HepG2 (cell line): ENCODE measurements around the gene GPR156. TPM values are rescaled to one million over a fixed set of nuclear protein-coding genes. Genes with fewer than 3 reads are reported as not detected.

Experiments
- ATAC-seq: fragments of 200-7000 bp; cut with Tn5 transposase; 3 replicates; pipeline ENCODE4 v1.9.1; 2020; ENCODE audit warnings: mild to moderate bottlenecking, moderate library complexity
- BruUV-seq: library from RNA; stranded (reverse); fragments of 400-500 nt; replicated peaks from 2 replicates; lab custom pipeline; 2021; lab: Mats Ljungman, UMichigan
- CTCF ChIA-PET: fragments of 300-600 bp; formaldehyde crosslinking; extraction: SDS; loops from one replicate; lab custom pipeline; 2021; ENCODE audit warnings: low total read pairs, inconsistent platforms, low intra/inter-chr PET ratio; lab: Yijun Ruan, JAX
- POLR2A ChIA-PET: fragments of 350-600 bp; sonication (Branson Sonifier 250); formaldehyde crosslinking; loops from one replicate; lab custom pipeline; 2020; ENCODE audit warnings: antibody characterized with exemption, inconsistent platforms; lab: Yijun Ruan, JAX
- DNase-seq: peaks from one replicate; pipeline ENCODE4 v3.0.0-alpha.2; 2015; ENCODE audit warnings: low spot score
- FAIRE-seq: peaks from 3 replicates; lab custom pipeline; 2011; peaks lifted over from hg19 to GRCh38; lab: Jason Lieb, UNC
- H2AFZ ChIP-seq: one replicate; pipeline ENCODE4 v1.6.1; 2011; ENCODE audit warnings: low read length, inconsistent platforms
- H3K27ac ChIP-seq: fragments of 300-600 bp; 3 replicates; pipeline ENCODE4 v1.8.0; 2011; ENCODE audit warnings: mixed run types, mild to moderate bottlenecking, mixed read lengths, low read length, inconsistent platforms; ENCODE audit not compliant: insufficient read depth; ENCODE audit errors: extremely low read length
- H3K27me3 ChIP-seq, 2 experiments: fragments of 200-600 bp in 1 of 2; 2 replicates in 1 of 2; 3 replicates in 1 of 2; pipeline versions ENCODE4 v1.6.0 to v1.8.0; 2011; ENCODE audit warnings: low read length in 2 of 2, mild to moderate bottlenecking in 2 of 2, moderate library complexity in 2 of 2, inconsistent platforms in 1 of 2; ENCODE audit not compliant: insufficient read depth in 2 of 2, control insufficient read depth in 1 of 2
- H3K36me3 ChIP-seq, 2 experiments: fragments of 200-600 bp in 1 of 2; replicated peaks in 1 of 2; 2 replicates in 1 of 2; 3 replicates in 1 of 2; pipeline versions ENCODE4 v1.5.1 to v1.8.0; 2011; ENCODE audit warnings: low read length in 2 of 2, inconsistent platforms in 1 of 2; ENCODE audit not compliant: insufficient read depth in 2 of 2, control insufficient read depth in 1 of 2
- H3K4me1 ChIP-seq: 2 replicates; pipeline ENCODE4 v1.5.1; 2012; ENCODE audit warnings: low read length, inconsistent platforms; ENCODE audit not compliant: insufficient read depth
- H3K4me2 ChIP-seq: 2 replicates; pipeline ENCODE4 v1.6.0; 2011; ENCODE audit warnings: low read depth, low read length, inconsistent platforms
- H3K4me3 ChIP-seq, 3 experiments: fragments of 200-600 bp in 1 of 3; sonication (generic), shearing (Covaris generic) in 1 of 3; replicated peaks in 1 of 3; 2 replicates each; pipeline ENCODE4 v1.5.1; 2011 to 2016; ENCODE audit warnings: low read length in 3 of 3, inconsistent platforms in 2 of 3, low read depth in 2 of 3, mild to moderate bottlenecking in 2 of 3, control low read depth in 1 of 3, mixed read lengths in 1 of 3; ENCODE audit not compliant: insufficient read depth in 1 of 3
- H3K79me2 ChIP-seq: one replicate; pipeline ENCODE4 v1.6.1; 2011; ENCODE audit warnings: low read length, inconsistent platforms; ENCODE audit not compliant: insufficient read depth
- H3K9ac ChIP-seq: 2 replicates; pipeline ENCODE4 v1.6.0; 2011; ENCODE audit warnings: mild to moderate bottlenecking, low read depth, low read length, inconsistent platforms; ENCODE audit not compliant: insufficient read depth
- H3K9me3 ChIP-seq: 2 replicates; pipeline ENCODE4 v1.5.1; 2012; ENCODE audit warnings: mild to moderate bottlenecking, low read length
- H4K20me1 ChIP-seq: 2 replicates; pipeline ENCODE4 v1.6.0; 2011; ENCODE audit warnings: inconsistent platforms, mild to moderate bottlenecking, low read length, moderate library complexity; ENCODE audit not compliant: insufficient read depth
- CTCF ChIP-seq: sonication (generic); formaldehyde crosslinking; IDR thresholded peaks from 2 replicates; pipeline ENCODE4 v1.5.0; 2020; ENCODE audit warnings: mild to moderate bottlenecking, missing genetic modification reagents, moderate library complexity
- HMGXB4 ChIP-seq, 2 experiments: sonication (generic) in 1 of 2; formaldehyde crosslinking in 1 of 2; IDR thresholded peaks; 2 replicates each; pipeline versions ENCODE4 v1.4.0 to v1.6.1; 2018 to 2020; ENCODE audit warnings: missing genetic modification reagents in 2 of 2, borderline replicate concordance in 1 of 2, low read depth in 1 of 2, mild to moderate bottlenecking in 1 of 2, missing biosample characterization in 1 of 2
- KAT2B ChIP-seq: fragments of 150-350 bp; IDR thresholded peaks from 2 replicates; pipeline ENCODE4 v1.6.1; 2014; ENCODE audit warnings: low read depth, low read length, borderline replicate concordance
- NR2F6 ChIP-seq, 2 experiments: IDR thresholded peaks; 2 replicates each; pipeline ENCODE4 v1.6.1; 2016; ENCODE audit warnings: antibody characterized with exemption in 1 of 2, mild to moderate bottlenecking in 1 of 2
- POGZ ChIP-seq: sonication (generic); formaldehyde crosslinking; IDR thresholded peaks from 2 replicates; pipeline ENCODE4 v1.4.0; 2020; ENCODE audit warnings: mild to moderate bottlenecking, missing genetic modification reagents
- STAG1 ChIP-seq: sonication (generic); formaldehyde crosslinking; IDR thresholded peaks from 2 replicates; pipeline ENCODE4 v1.4.0; 2020; ENCODE audit warnings: missing genetic modification reagents
- TARDBP ChIP-seq: sonication (generic); formaldehyde crosslinking; IDR thresholded peaks from 2 replicates; pipeline ENCODE4 v1.8.0; 2022; ENCODE audit warnings: mild to moderate bottlenecking, missing genetic modification reagents
- TBX2 ChIP-seq: sonication (generic); formaldehyde crosslinking; IDR thresholded peaks from 2 replicates; pipeline ENCODE4 v1.5.0; 2020; ENCODE audit warnings: missing genetic modification reagents, mild to moderate bottlenecking, borderline replicate concordance
- ZBTB1 ChIP-seq: sonication (generic); formaldehyde crosslinking; IDR thresholded peaks from 2 replicates; pipeline ENCODE4 v1.4.0; 2020; ENCODE audit warnings: missing genetic modification reagents, borderline replicate concordance
- ZBTB46 ChIP-seq: sonication (generic); formaldehyde crosslinking; IDR thresholded peaks from 2 replicates; pipeline ENCODE4 v1.4.0; 2020; ENCODE audit warnings: mild to moderate bottlenecking, missing genetic modification reagents, borderline replicate concordance
- ZNF260 ChIP-seq: sonication (generic); formaldehyde crosslinking; IDR thresholded peaks from 2 replicates; pipeline ENCODE4 v1.4.0; 2020; ENCODE audit warnings: missing genetic modification reagents, low read depth, mild to moderate bottlenecking, borderline replicate concordance
- ZNF775 ChIP-seq: sonication (generic); formaldehyde crosslinking; IDR thresholded peaks from 2 replicates; pipeline ENCODE4 v1.4.0; 2020; ENCODE audit warnings: missing genetic modification reagents, mild to moderate bottlenecking, moderate library complexity, borderline replicate concordance
- ZZZ3 ChIP-seq: sonication (generic); formaldehyde crosslinking; IDR thresholded peaks from 2 replicates; pipeline ENCODE4 v1.4.0; 2020; ENCODE audit warnings: missing genetic modification reagents, mild to moderate bottlenecking, borderline replicate concordance
- WGBS: methylation state at CpG from one replicate; pipeline ENCODE4 v1.1.6; 2017; ENCODE audit warnings: low lambda C conversion rate; 5-methylcytosine and 5-hydroxymethylcytosine counted together
- in situ Hi-C: cut with HindIII; loops from 2 replicates; pipeline ENCODE4 v1.10.0; 2017; ENCODE audit warnings: low pct_unique_long_range_greater_than_20kb; ENCODE audit not compliant: extremely low pct_ligation_motif_present
- intact Hi-C: fragments of 100-400 bp; cut with micrococcal nuclease; formaldehyde crosslinking; loops from one replicate; pipeline ENCODE4 v1.10.0; 2022; ENCODE audit not compliant: unreplicated experiment
- polyA plus RNA-seq, 8 experiments: library from polyadenylated mRNA; depleted of rRNA in 3 of 8; stranded (reverse) in 7 of 8; unstranded in 1 of 8; fragments of >200 nt; fragmentation: Illumina TruSeq in 4 of 8; extraction: Trizol in 4 of 8; gene quantifications; 2 replicates each; pipeline versions ENCODE4 v1.2.1 to v1.2.3, GENCODE V29; 2011 to 2016; ENCODE audit warnings: low read depth in 4 of 8, missing spikeins in 1 of 8, mixed read lengths in 1 of 8; ENCODE audit not compliant: insufficient read depth in 1 of 8
- total RNA-seq, 5 experiments: library from RNA; depleted of rRNA; stranded (reverse); fragments of >200 nt; fragmentation: Illumina TruSeq; extraction: Trizol; gene quantifications; 2 replicates each; pipeline ENCODE4 v1.2.3, GENCODE V29; 2016; ENCODE audit warnings: low read depth in 1 of 5
- TF ChIP-seq, protein P1 (sequence below): IDR thresholded peaks from 2 replicates; pipeline ENCODE4 v1.6.1; 2016; ENCODE audit warnings: missing genetic modification reagents, missing compliant biosample characterization
- TF ChIP-seq, protein P2 (sequence below): sonication (generic); formaldehyde crosslinking; IDR thresholded peaks from 2 replicates; pipeline ENCODE4 v1.8.0; 2022; ENCODE audit warnings: missing genetic modification reagents, mild to moderate bottlenecking, inconsistent platforms, borderline replicate concordance

Gene GPR156
- total and polyA plus RNA-seq, 2 of the 13 experiments (the other 11 are each of a cell fraction or from before 2014, with no cell fraction given): not detected

GRCh38 chr3:120182613-120183511, 102.2 kb downstream of the GPR156 start:
- intact Hi-C loops: loop anchor here (5.0 kb wide), 1 partner anchor 91 kb away; the partner anchor contains the start of gene GSK3B
- H3K27ac ChIP-seq: no peak overlapping the region

More at GRCh38 chr3:120182613-120183511, 102.2 kb downstream of the GPR156 start:
- H3K4me3 ChIP-seq: no peak overlapping the region
- H3K9ac ChIP-seq: no peak overlapping the region
- no peaks in the 10 kb centered on the region for H4K20me1 ChIP-seq
- 57% methylated on average over 7 of the region's 7 CpGs for WGBS
- TF ChIP-seq STAG1 (CRISPR knock-in tag): peak; percentile 57
- no peak for TF ChIP-seq ZBTB1 (CRISPR knock-in tag)
- no peak for TF ChIP-seq POGZ (CRISPR knock-in tag)
- TF ChIP-seq NR2F6 (IDR thresholded peaks at IDR 0.05): no peak
- no peak for TF ChIP-seq NR2F6 (CRISPR knock-in tag; IDR thresholded peaks at IDR 0.05)
- TF ChIP-seq, protein P1, sequence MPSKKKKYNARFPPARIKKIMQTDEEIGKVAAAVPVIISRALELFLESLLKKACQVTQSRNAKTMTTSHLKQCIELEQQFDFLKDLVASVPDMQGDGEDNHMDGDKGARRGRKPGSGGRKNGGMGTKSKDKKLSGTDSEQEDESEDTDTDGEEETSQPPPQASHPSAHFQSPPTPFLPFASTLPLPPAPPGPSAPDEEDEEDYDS (CRISPR knock-in tag): no peak
- TF ChIP-seq ZBTB46 (CRISPR knock-in tag): no peak
- TF ChIP-seq TBX2 (CRISPR knock-in tag): no peak
- no peak for TF ChIP-seq ZZZ3 (CRISPR knock-in tag)
- no peak for TF ChIP-seq HMGXB4 (CRISPR knock-in tag; IDR thresholded peaks at IDR 0.05; ENCODE audit: borderline replicate concordance in 1 of 2, low read depth in 1 of 2)
- TF ChIP-seq CTCF (CRISPR knock-in tag): peak; percentile 49
- TF ChIP-seq, protein P2, sequence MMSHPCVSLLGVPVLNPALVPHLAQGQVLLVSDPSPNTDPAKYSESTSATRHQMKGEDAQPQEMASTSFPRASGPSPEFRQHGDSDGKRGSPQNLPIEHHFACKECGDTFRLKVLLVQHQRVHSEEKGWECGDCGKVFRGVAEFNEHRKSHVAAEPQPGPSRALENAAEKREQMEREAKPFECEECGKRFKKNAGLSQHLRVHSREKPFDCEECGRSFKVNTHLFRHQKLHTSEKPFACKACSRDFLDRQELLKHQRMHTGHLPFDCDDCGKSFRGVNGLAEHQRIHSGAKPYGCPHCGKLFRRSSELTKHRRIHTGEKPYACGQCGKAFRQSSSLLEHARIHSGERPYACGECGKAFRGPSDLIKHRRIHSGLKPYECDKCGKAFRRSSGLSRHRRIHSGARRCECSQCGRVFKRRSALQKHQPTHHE: no peak
- TF ChIP-seq TARDBP: no peak
- TF ChIP-seq KAT2B: no peak
- TF ChIP-seq ZNF775 (CRISPR knock-in tag): no peak
- TF ChIP-seq ZNF260 (CRISPR knock-in tag): no peak
- CTCF ChIA-PET: no interaction called here
- POLR2A ChIA-PET: no interaction called here
- no peak for DNase-seq
- H2AFZ ChIP-seq: no peak overlapping the region
- FAIRE-seq: no peak
- H3K36me3 ChIP-seq: no peaks in the 10 kb centered on the region
- no peak for ATAC-seq
- H3K9me3 ChIP-seq: no peaks in the 10 kb centered on the region
- no TSS peak for BruUV-seq
- no peaks in the 10 kb centered on the region for H3K79me2 ChIP-seq
- H3K4me1 ChIP-seq: peaks cover 26% of the 10 kb centered on the region
- no peak overlapping the region for H3K4me2 ChIP-seq
- in situ Hi-C loops: no loop called here
- H3K27me3 ChIP-seq: no peaks in the 10 kb centered on the region
